Amniotic epithelial cell (primary cell): ENCODE measurements around the gene NRF1.
A peak's percentile ranks its signal among the peaks of the same experiment; 100 is the strongest.

ENCODE experiments used
- DNase-seq: peaks from one replicate; pipeline ENCODE4 v3.0.0-alpha.2; 2010; ENCODE audit warnings: low read depth

Gene NRF1

DNA sequence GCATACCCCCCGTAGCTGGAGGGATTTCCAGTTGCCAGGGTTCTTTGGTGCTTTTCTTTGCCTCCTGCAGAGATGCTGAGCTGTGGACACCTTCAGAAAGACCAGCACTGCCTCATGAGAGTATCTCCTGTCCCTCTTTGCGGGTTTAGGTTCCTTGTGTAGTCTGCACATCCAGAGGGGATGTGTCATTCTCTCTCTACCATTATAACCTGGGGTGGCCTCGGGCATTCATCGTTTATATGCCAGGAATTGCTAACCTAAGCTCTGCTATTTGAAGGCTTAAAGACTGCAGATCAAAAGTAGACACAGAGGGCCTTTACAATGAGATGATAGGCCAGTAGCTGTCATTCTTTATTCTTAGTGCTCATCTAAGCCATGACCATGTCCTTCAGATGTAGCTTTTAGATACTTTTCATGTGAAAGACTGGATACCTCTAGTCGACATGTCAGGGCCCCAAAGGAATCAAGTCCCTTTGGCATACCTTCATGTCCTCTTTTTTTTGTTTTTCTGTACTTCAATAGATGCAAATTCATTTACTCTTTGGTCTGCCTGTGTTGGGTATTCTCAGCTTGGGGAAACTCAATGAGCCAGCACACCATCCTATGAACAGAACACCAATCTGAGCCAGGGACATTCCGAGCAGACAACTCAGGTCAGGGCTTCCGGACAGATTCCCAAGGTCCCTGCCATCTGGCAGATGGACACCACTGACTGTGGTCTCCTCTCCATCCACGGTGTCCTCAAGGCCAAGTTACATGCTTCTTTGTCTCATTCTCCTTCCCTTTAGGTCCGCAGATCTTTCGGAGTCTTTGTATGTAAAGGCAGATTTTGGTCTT, 129.3 kb downstream of the NRF1 start:
- DNase-seq, result no peak

- DNase-seq, result no peak
These were observed 130.3 kb downstream of the NRF1 start for GRCh38 chr7:129741743-129742213.

DNA sequence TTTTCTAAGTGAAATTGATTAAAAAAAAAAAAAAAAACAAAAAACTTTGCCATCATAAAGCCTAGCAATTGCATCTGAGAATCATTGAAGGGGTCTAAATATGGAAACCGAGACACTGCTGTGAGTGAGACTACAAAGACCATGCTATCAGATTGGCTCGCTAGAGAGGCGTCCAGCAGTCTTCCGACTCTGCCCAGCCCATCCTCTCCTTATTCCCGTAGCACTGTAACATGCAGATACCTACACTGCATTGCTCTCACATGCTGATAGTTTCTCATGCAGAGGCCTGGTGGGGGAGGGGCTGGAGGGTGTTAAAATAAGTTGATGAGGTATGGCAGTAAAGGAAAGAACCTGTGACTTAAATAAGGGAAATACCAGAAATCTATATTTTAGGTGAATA, 130.7 kb downstream of the NRF1 start:
- DNase-seq, result no peak

DNA sequence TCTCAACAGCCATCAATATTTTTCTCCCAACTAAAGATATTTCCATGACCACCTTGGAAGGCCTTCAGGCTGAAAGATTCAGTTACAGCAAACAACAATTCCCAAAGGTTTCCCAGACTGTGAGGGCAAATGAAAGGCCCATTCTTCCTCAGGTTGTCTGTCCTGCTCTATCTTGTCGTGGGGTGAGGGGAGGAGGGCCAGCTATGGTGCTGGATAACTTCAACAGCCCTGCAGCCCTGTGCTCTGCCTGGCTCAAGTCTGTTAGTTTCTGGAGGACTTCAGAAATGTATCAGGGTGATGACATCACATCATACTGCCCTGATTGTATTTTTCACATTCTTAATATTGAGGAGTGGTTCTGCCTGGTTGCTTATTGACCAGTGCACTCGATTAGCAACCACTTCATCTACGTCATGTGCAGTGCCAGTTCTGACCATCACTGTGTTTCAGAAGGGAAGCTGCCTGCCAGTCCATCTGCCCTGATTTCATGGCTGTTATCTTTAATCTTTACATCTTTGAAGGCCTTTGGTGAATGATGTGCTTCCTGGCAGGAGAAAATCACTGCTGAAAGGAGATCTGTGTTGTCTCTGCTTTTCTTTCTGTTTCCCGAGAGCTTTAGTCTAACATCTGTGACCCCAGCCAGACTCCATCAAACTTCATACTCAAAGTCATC, 135.5 kb downstream of the NRF1 start:
- peak; percentile 10 for DNase-seq

GRCh38 chr7:129748356-129749109, 137.0 kb downstream of the NRF1 start:
- DNase-seq, result peak; percentile 32

- no peak for DNase-seq
These were observed 138.6 kb downstream of the NRF1 start for GRCh38 chr7:129750091-129750490.

GRCh38 chr7:129750501-129750900, 139.0 kb downstream of the NRF1 start:
- DNase-seq, result no peak

GRCh38 chr7:129751916-129752315, 140.4 kb downstream of the NRF1 start:
- no peak for DNase-seq

DNA sequence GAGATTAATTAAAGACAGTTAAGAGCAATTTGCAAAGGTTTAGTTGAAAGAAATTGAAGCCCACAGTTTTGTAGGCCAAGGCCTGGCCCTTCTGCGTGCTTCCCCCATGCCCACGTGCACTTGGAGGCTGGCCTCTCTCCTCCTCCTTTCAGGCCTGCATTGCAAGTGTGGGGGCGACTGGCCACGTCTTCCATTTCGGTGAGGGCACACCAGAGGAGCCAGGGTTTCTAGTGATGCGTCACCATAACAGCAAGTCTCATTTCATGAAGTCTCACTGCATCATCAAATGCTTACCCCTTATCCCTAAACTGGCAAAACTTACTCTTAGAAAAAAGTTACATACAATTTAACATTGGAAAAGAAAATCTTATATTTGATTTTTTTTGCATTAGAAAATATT, 141.2 kb downstream of the NRF1 start:
- no peak for DNase-seq

GRCh38 chr7:129754406-129754805, 142.9 kb downstream of the NRF1 start:
- DNase-seq, result no peak

DNA sequence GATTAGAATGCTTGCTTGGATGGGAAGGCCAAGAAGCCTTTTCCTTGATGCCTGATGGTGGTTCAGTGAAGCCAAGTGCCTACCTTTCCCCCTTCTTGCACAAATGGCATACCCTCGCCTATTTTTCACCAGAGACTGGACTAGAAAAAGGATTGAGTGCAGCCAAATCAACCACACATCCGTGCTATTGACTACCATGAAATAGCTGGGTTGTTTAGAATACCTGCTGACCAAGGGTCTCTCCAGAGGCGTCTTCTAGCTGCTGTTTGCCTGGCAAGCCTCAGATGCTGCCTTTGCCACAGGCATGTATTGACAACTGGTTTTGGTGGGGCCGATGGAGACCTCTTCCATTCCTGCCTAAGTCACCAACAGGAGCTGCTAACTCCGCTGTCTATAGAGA, 146.5 kb downstream of the NRF1 start:
- no peak for DNase-seq

DNA sequence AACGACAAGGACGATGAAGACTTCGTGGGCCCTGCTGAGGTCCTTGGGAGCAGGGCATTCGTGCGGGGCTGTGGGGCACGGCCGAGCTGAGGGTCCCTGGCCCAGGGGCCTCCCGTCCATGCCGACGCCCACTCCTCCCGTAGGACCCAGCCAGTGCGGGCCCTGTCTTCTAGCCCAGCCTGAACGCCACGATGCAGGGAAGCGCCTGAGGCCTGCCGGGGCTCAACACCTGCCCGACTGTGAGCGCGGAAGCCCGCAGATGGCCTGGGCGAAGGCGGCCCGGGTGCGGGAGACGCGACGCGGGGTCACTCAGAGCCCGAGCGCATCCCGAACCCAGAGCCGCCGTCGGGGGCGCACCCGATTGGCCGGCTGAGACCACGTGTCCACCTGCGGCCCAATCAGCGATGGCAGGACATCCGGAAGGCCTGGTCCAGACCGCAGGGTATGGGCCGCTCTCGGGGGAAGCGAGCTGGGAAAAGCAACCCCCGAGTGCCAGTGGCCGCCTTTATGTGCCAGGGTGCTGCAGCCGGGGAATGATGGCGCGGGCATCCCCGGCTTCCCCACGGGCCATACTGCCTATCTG, 151.0 kb downstream of the NRF1 start:
- DNase-seq, result no peak

- DNase-seq, result no peak
These were observed 152.9 kb downstream of the NRF1 start for GRCh38 chr7:129764247-129765084.

DNA sequence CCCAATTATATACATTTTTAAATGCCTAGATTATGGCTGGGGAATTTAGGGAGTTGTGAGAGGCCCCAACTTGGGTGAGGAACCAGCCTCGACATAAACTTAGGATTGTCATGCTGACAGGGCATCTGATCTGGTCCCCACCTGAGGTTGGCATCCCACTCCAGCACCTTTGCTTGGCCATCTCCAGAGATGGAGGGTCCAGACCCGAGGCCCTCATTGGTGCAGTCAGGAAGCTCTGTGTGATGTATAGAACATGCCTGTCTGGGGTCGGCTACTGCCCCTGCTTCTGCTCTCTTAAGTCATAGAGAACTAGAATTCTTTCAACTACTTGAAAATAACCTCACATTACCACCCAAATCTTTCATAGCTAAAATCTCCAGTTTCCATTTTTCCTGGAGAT, 153.8 kb downstream of the NRF1 start:
- DNase-seq, result no peak

DNA sequence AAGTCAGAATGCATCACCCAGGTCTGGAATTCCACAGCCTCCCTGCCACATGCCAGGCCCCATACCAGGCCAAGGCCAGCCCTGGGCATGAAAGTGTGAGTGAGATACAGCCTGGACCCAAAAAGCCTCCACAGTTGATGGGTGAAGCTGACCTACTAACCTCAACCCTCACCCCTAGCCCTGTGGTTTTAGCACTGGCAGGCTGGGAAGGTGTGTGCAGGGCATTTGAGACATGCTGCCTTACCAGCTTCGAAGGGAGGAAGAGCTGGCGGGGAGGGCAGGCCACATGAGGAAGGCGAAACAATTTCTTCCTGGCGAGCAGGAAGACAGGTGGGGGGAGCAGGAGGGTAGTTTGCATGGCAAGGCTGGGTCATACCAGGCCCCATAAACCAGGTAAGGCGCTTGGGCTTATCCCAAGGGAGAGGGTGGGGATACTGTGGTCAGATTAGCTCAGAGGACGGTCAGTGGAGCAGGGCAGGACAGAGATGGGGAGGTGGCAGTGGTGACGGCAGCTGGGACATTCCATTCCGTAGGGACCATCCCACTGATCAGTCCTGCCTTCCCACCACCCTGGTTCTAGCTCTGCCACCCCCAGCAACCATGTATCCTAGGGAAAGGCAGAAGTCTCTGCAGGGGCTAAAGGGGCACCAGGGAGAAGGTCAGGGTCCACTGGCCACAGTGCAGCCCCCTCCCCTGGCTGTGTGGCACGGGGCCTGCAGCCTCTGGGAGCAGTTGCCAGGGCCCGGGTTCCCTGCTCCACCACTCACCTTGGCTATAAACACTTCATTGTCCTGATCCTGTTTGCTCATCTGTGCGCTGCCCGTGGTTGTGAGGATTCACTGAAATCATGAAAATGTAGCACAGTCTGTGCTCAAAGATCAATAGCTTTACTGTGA, 155.8 kb downstream of the NRF1 start:
- no peak for DNase-seq

- DNase-seq, result no peak
These were observed 157.3 kb downstream of the NRF1 start for GRCh38 chr7:129768614-129769399.

DNA sequence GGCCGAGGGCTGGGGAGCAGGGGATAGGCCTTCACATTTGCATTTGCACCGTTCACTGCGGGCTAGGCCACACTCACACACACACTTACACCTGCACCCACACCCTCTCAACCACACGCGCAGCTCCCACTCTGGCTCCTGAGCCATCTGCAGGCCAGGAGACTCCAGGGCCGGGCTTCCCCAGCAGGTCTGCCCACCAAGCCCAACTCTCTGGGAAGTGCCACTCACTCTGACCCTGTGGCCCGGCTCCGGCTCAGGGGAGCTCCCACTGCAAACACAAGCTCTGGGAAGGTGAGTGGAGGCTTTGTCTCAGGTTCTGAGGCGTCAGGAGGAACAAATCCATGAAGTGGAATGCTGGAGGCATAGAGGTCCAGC, 157.9 kb downstream of the NRF1 start:
- no peak for DNase-seq

GRCh38 chr7:129769866-129770808, 158.6 kb downstream of the NRF1 start:
- no peak for DNase-seq
